H9 (cell line): ENCODE measurements around the gene OR2AT4. TPM values are rescaled to one million over a fixed set of nuclear protein-coding genes. Genes with fewer than 3 reads are reported as not detected.

Experiments used
- DNase-seq: peaks from one replicate; pipeline ENCODE4 v3.0.0-alpha.2; 2017
- H2AFZ ChIP-seq: one replicate; pipeline ENCODE4 v1.6.1; 2013; ENCODE audit warnings: mild to moderate bottlenecking, low read length, control low read depth, moderate library complexity
- H2AK5ac ChIP-seq: 2 replicates; pipeline ENCODE4 v1.6.1; 2013; ENCODE audit warnings: low read length, control low read depth, mixed read lengths; ENCODE audit not compliant: insufficient read length
- H2BK120ac ChIP-seq: one replicate; pipeline ENCODE4 v1.6.1; 2013; ENCODE audit warnings: low read depth, mild to moderate bottlenecking, low read length, control low read depth, inconsistent platforms; ENCODE audit not compliant: poor library complexity, severe bottlenecking
- H2BK12ac ChIP-seq: 2 replicates; pipeline ENCODE4 v1.6.1; 2013; ENCODE audit warnings: low read length, control low read depth, mixed read lengths, low read depth; ENCODE audit not compliant: insufficient read length
- H2BK15ac ChIP-seq: 2 replicates; pipeline ENCODE4 v1.6.1; 2013; ENCODE audit warnings: low read depth, low read length, control low read depth
- H2BK20ac ChIP-seq: one replicate; pipeline ENCODE4 v1.6.1; 2013; ENCODE audit warnings: low read depth, mild to moderate bottlenecking, low read length, control low read depth, inconsistent platforms; ENCODE audit not compliant: poor library complexity, severe bottlenecking
- H2BK5ac ChIP-seq: 2 replicates; pipeline ENCODE4 v1.6.1; 2013; ENCODE audit warnings: low read length, control low read depth, mixed read lengths; ENCODE audit not compliant: insufficient read length
- H3K14ac ChIP-seq: 2 replicates; pipeline ENCODE4 v1.6.1; 2013; ENCODE audit warnings: low read length, control low read depth; ENCODE audit not compliant: insufficient read depth
- H3K18ac ChIP-seq: 2 replicates; pipeline ENCODE4 v1.6.1; 2013; ENCODE audit warnings: low read depth, mild to moderate bottlenecking, mixed read lengths, low read length, control low read depth; ENCODE audit not compliant: insufficient read length
- H3K23ac ChIP-seq: 2 replicates; pipeline ENCODE4 v1.6.1; 2013; ENCODE audit warnings: low read length, control low read depth, mixed read lengths, low read depth; ENCODE audit not compliant: insufficient read length
- H3K23me2 ChIP-seq: 2 replicates; pipeline ENCODE4 v1.6.1; 2013; ENCODE audit warnings: low read depth, mild to moderate bottlenecking, mixed read lengths, low read length, control low read depth; ENCODE audit not compliant: insufficient read length, poor library complexity, severe bottlenecking
- H3K27ac ChIP-seq: 2 replicates; pipeline ENCODE4 v1.5.1; 2013; ENCODE audit warnings: low read length, control low read depth, mixed read lengths, low read depth; ENCODE audit not compliant: insufficient read length
- H3K27me3 ChIP-seq: 2 replicates; pipeline ENCODE4 v1.6.1; 2013; ENCODE audit warnings: low read length, control low read depth, inconsistent platforms; ENCODE audit not compliant: insufficient read depth
- H3K4ac ChIP-seq: 2 replicates; pipeline ENCODE4 v1.6.1; 2013; ENCODE audit warnings: low read depth, mild to moderate bottlenecking, control low read depth, inconsistent platforms, low read length, moderate library complexity
- H3K4me1 ChIP-seq: 2 replicates; pipeline ENCODE4 v1.6.1; 2013; ENCODE audit warnings: low read length, control low read depth, inconsistent platforms; ENCODE audit not compliant: insufficient read depth
- H3K4me2 ChIP-seq: 2 replicates; pipeline ENCODE4 v1.6.1; 2013; ENCODE audit warnings: low read length, control low read depth, mixed read lengths; ENCODE audit not compliant: insufficient read length, insufficient read depth
- H3K56ac ChIP-seq: 2 replicates; pipeline ENCODE4 v1.6.1; 2013; ENCODE audit warnings: low read depth, mild to moderate bottlenecking, mixed read lengths, low read length, control low read depth; ENCODE audit not compliant: insufficient read length
- H3K79me1 ChIP-seq: 2 replicates; pipeline ENCODE4 v1.6.1; 2013; ENCODE audit warnings: low read depth, mild to moderate bottlenecking, moderate library complexity, low read length, control low read depth, inconsistent platforms; ENCODE audit not compliant: insufficient read depth, poor library complexity, severe bottlenecking
- H3K79me2 ChIP-seq: 2 replicates; pipeline ENCODE4 v1.6.1; 2013; ENCODE audit warnings: low read length, control low read depth, inconsistent platforms; ENCODE audit not compliant: insufficient read depth
- H3K9ac ChIP-seq: 2 replicates; pipeline ENCODE4 v1.6.1; 2013; ENCODE audit warnings: low read length, control low read depth, mixed read lengths; ENCODE audit not compliant: insufficient read length; ENCODE audit errors: extremely low read depth
- H3K9me3 ChIP-seq: one replicate; pipeline ENCODE4 v1.6.1; 2013; ENCODE audit warnings: low read depth, low read length, inconsistent platforms; ENCODE audit not compliant: control insufficient read depth
- H3T11ph ChIP-seq: one replicate; pipeline ENCODE4 v1.6.1; 2013; ENCODE audit warnings: mild to moderate bottlenecking, low read length, control low read depth, inconsistent platforms
- H4K20me1 ChIP-seq: one replicate; pipeline ENCODE4 v1.6.1; 2013; ENCODE audit not compliant: control insufficient read depth, insufficient read length, insufficient read depth
- H4K5ac ChIP-seq: 2 replicates; pipeline ENCODE4 v1.6.1; 2013; ENCODE audit warnings: low read depth, mild to moderate bottlenecking, mixed read lengths, low read length, control low read depth; ENCODE audit not compliant: insufficient read length
- H4K8ac ChIP-seq: replicated peaks from 2 replicates; pipeline ENCODE4 v1.6.1; 2013; ENCODE audit warnings: low read length, control low read depth, mixed read lengths, low read depth; ENCODE audit not compliant: insufficient read length
- H4K91ac ChIP-seq: 2 replicates; pipeline ENCODE4 v1.6.1; 2013; ENCODE audit warnings: low read depth, mild to moderate bottlenecking, moderate library complexity, mixed read lengths, low read length, control low read depth; ENCODE audit not compliant: insufficient read length
- H3K27ac Mint-ChIP-seq, 3 experiments: 2 replicates in 2 of 3; 3 replicates in 1 of 3; pipeline ENCODE4 v1.8.0; 2020 to 2021; ENCODE audit warnings: mixed read lengths in 3 of 3, mild to moderate bottlenecking in 1 of 3, moderate library complexity in 1 of 3
- H3K27me3 Mint-ChIP-seq: 2 replicates; pipeline ENCODE4 v1.8.0; 2021; ENCODE audit warnings: low read depth, mild to moderate bottlenecking, moderate library complexity, mixed read lengths
- H3K36me3 Mint-ChIP-seq, 3 experiments: 2 replicates in 2 of 3; 3 replicates in 1 of 3; pipeline ENCODE4 v1.8.0; 2020 to 2021; ENCODE audit warnings: low read depth in 3 of 3, mixed read lengths in 3 of 3; ENCODE audit not compliant: insufficient read depth in 1 of 3
- H3K4me1 Mint-ChIP-seq, 2 experiments: 2 replicates each; pipeline ENCODE4 v1.8.0; 2020; ENCODE audit warnings: mixed read lengths in 2 of 2
- H3K4me3 Mint-ChIP-seq, 2 experiments: 2 replicates in 1 of 2; 3 replicates in 1 of 2; pipeline ENCODE4 v1.8.0; 2020 to 2021; ENCODE audit warnings: mild to moderate bottlenecking in 2 of 2, mixed read lengths in 2 of 2, moderate library complexity in 1 of 2
- H3K9me3 Mint-ChIP-seq, 2 experiments: 2 replicates in 1 of 2; 3 replicates in 1 of 2; pipeline ENCODE4 v1.8.0; 2020; ENCODE audit warnings: mild to moderate bottlenecking in 2 of 2, mixed read lengths in 2 of 2, moderate library complexity in 1 of 2
- CTCF ChIP-seq: fragments of 200-600 bp; sonication (generic); conservative IDR thresholded peaks from 3 replicates; pipeline ENCODE4 v1.8.0; 2021; ENCODE audit warnings: antibody characterized with exemption, mild to moderate bottlenecking
- WGBS: extraction: QIAGEN DNeasy Blood & Tissue Kit; methylation state at CpG from one replicate; pipeline ENCODE4 v1.1.7; 2013; ENCODE audit warnings: missing lambda C conversion rate, low lambda C conversion rate, mixed read lengths; ENCODE audit not compliant: insufficient read length; ENCODE audit errors: extremely low coverage; 5-methylcytosine and 5-hydroxymethylcytosine counted together
- total RNA-seq: library from RNA; stranded (reverse); gene quantifications from 2 replicates; pipeline ENCODE4 v1.2.1, GENCODE V29; 2021

The OR2AT4 gene
- total RNA-seq, 1 experiment from 2014 or later: not detected

GRCh38 chr11:75031771-75032549 is 64.7 kb downstream of the OR2AT4 start:
- H4K91ac ChIP-seq: no peak overlapping the region
- TF ChIP-seq CTCF: peak; percentile 85
- no peak overlapping the region for H3K4ac ChIP-seq
- H3K27ac Mint-ChIP-seq: no peak overlapping the region
- no peak overlapping the region for H2AFZ ChIP-seq
- no peak overlapping the region for H4K8ac ChIP-seq
- no peak overlapping the region for H2BK20ac ChIP-seq
- H4K5ac ChIP-seq: no peak overlapping the region
- no peaks in the 10 kb centered on the region for H3K4me1 ChIP-seq
- H3K9ac ChIP-seq: no peak overlapping the region
- no peak overlapping the region for H3K56ac ChIP-seq
- H3K27me3 Mint-ChIP-seq: no peaks in the 10 kb centered on the region; the same call in 1 of the 2 replicates
- H2BK120ac ChIP-seq: no peak overlapping the region
- H4K20me1 ChIP-seq: no peaks in the 10 kb centered on the region
- no peaks in the 10 kb centered on the region for H3K79me1 ChIP-seq
- H3K79me2 ChIP-seq: no peaks in the 10 kb centered on the region
- H2BK15ac ChIP-seq: no peak overlapping the region
- H3K14ac ChIP-seq: no peak overlapping the region
- no peaks in the 10 kb centered on the region for H3K9me3 Mint-ChIP-seq
- H3K27ac ChIP-seq: no peak overlapping the region
- no peak overlapping the region for H2BK5ac ChIP-seq
- no peak overlapping the region for H3K23ac ChIP-seq
- H3T11ph ChIP-seq: no peak overlapping the region
- H3K23me2 ChIP-seq: no peaks in the 10 kb centered on the region
- H3K27me3 ChIP-seq: no peaks in the 10 kb centered on the region
- peaks cover 7 to 9% of the 10 kb centered on the region in 2 experiments for H3K4me1 Mint-ChIP-seq
- no peaks in the 10 kb centered on the region for H3K9me3 ChIP-seq
- no peak overlapping the region for H3K4me2 ChIP-seq
- DNase-seq: peak; percentile 86
- H2BK12ac ChIP-seq: no peak overlapping the region
- H3K18ac ChIP-seq: no peak overlapping the region
- no peak overlapping the region for H3K4me3 Mint-ChIP-seq
- no peak overlapping the region for H2AK5ac ChIP-seq
- no CpG with 5 or more reads among the region's 8 CpGs for WGBS
- H3K36me3 Mint-ChIP-seq: no peaks in the 10 kb centered on the region

Other genes with a start within 250 kb of the OR2AT4 start
- 4.2 and 4.5 TPM in 2 replicates for gene XRRA1, start 147.8 kb downstream of the OR2AT4 start, total RNA-seq
- gene SPCS2, start 147.6 kb downstream of the OR2AT4 start, total RNA-seq: 138 and 144 TPM in 2 replicates
- 15.9 and 16.2 TPM in 2 replicates for gene NEU3, start 107.9 kb downstream of the OR2AT4 start, total RNA-seq
- gene SLCO2B1, start 54.2 kb upstream of the OR2AT4 start, total RNA-seq: not detected in 2 replicates
- 0.61 and 0.64 TPM in 2 replicates for gene TPBGL, start 143.9 kb upstream of the OR2AT4 start, total RNA-seq